Liver (tissue), 3 donors: Measurements from ENCODE around the gene COX7A1.
"Not testable (repeated sequence)": the region's sequence is repeated elsewhere in the genome, so short reads cannot be mapped to it uniquely, and the experiment has no call there.

Experiments
- CTCF ChIP-seq: fragments of 150-350 bp; IDR thresholded peaks from 2 replicates; pipeline ENCODE4 v1.5.1; 2017; ENCODE audit warnings: improper control_type of control experiment, low read depth, low read length; ENCODE audit not compliant: missing input control
- REST ChIP-seq: IDR thresholded peaks from 2 replicates; pipeline ENCODE4 v1.6.1; 2016; ENCODE audit warnings: antibody characterized with exemption, mild to moderate bottlenecking
- SP1 ChIP-seq: IDR thresholded peaks from 2 replicates; pipeline ENCODE4 v1.6.1; 2018; ENCODE audit warnings: antibody characterized with exemption, mild to moderate bottlenecking
- TAF1 ChIP-seq: conservative IDR thresholded peaks from 2 replicates; pipeline ENCODE4 v1.6.1; 2016; ENCODE audit warnings: antibody characterized with exemption, mild to moderate bottlenecking
- donor health status: healthy.
- donor health status: healthy.

GRCh38 chr19:36131221-36131620, 21.0 kb downstream of the COX7A1 start:
- not testable (repeated sequence) for TF ChIP-seq CTCF, TAF1, REST, SP1
